PC-3 (cell line): Measurements from ENCODE around the gene SLC47A1.

Experiments used
- EZH2 ChIP-seq: fragments of 300-600 bp; sonication (generic); IDR thresholded peaks from one replicate; pipeline ENCODE4 v1.6.1; 2017; ENCODE audit warnings: antibody characterized with exemption, mild to moderate bottlenecking, low read length; ENCODE audit not compliant: unreplicated experiment
- EZH2phosphoT487 ChIP-seq: fragments of 300-600 bp; sonication (generic); IDR thresholded peaks from 2 replicates; pipeline ENCODE4 v1.6.1; 2018; ENCODE audit warnings: mild to moderate bottlenecking, antibody characterized with exemption, low read length, borderline replicate concordance
- TF ChIP-seq, protein P1 (sequence below): fragments of 300-600 bp; sonication (generic); conservative IDR thresholded peaks from 2 replicates; pipeline ENCODE4 v1.5.1; 2017; ENCODE audit warnings: antibody characterized with exemption, low read depth, mild to moderate bottlenecking, low read length

- TF ChIP-seq, protein P1, sequence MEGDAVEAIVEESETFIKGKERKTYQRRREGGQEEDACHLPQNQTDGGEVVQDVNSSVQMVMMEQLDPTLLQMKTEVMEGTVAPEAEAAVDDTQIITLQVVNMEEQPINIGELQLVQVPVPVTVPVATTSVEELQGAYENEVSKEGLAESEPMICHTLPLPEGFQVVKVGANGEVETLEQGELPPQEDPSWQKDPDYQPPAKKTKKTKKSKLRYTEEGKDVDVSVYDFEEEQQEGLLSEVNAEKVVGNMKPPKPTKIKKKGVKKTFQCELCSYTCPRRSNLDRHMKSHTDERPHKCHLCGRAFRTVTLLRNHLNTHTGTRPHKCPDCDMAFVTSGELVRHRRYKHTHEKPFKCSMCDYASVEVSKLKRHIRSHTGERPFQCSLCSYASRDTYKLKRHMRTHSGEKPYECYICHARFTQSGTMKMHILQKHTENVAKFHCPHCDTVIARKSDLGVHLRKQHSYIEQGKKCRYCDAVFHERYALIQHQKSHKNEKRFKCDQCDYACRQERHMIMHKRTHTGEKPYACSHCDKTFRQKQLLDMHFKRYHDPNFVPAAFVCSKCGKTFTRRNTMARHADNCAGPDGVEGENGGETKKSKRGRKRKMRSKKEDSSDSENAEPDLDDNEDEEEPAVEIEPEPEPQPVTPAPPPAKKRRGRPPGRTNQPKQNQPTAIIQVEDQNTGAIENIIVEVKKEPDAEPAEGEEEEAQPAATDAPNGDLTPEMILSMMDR, result no peak
- TF ChIP-seq EZH2, result no peak
- TF ChIP-seq EZH2phosphoT487, result no peak
Observed at GRCh38 chr17:19544366-19544765, 10.7 kb downstream of the SLC47A1 start.
